Heart right ventricle (tissue), 16 donors: ENCODE data around the gene ABL1. TPM values are rescaled to one million over a fixed set of nuclear protein-coding genes. Genes with fewer than 3 reads are reported as not detected.

Experiments
- ATAC-seq, 8 donors: fragments of 200-7000 bp; cut with Tn5 transposase; one replicate each; pipeline ENCODE4 v1.9.1; 2020; ENCODE audit warnings: mild to moderate bottlenecking in 8 of 8, moderate library complexity in 8 of 8, moderate number of reproducible peaks in 1 of 8
- DNase-seq, 2 donors: peaks; one replicate each; pipeline ENCODE4 v3.0.0-alpha.2; 2020
- H3K27ac ChIP-seq, 10 donors: fragments of 200-600 bp; sonication (generic) in 2 of 10; one replicate each; pipeline versions ENCODE4 v1.5.0 to v1.8.0; 2020 to 2022; ENCODE audit warnings: mild to moderate bottlenecking in 3 of 10
- H3K27me3 ChIP-seq, 7 donors: fragments of 200-600 bp; one replicate each; pipeline ENCODE4 v1.8.0; 2021 to 2022; ENCODE audit warnings: mild to moderate bottlenecking in 2 of 7
- H3K36me3 ChIP-seq, 9 donors: fragments of 200-600 bp; sonication (generic) in 1 of 9; one replicate each; pipeline versions ENCODE4 v1.5.0 to v1.8.0; 2020 to 2022; ENCODE audit warnings: mild to moderate bottlenecking in 2 of 9
- H3K4me1 ChIP-seq, 9 donors: fragments of 200-600 bp; sonication (generic) in 1 of 9; one replicate each; pipeline versions ENCODE4 v1.5.0 to v1.8.0; 2020 to 2022; ENCODE audit warnings: mild to moderate bottlenecking in 4 of 9
- H3K4me3 ChIP-seq, 10 donors: fragments of 200-600 bp; sonication (generic) in 2 of 10; one replicate each; pipeline versions ENCODE4 v1.5.0 to v1.8.0; 2020 to 2022; ENCODE audit warnings: mild to moderate bottlenecking in 7 of 10, moderate library complexity in 2 of 10
- H3K9me3 ChIP-seq, 11 donors: fragments of 200-600 bp in 10 of 11; sonication (generic) in 2 of 11; one replicate each; pipeline versions ENCODE4 v1.5.0 to v1.8.0; 2013 to 2022; ENCODE audit warnings: mild to moderate bottlenecking in 2 of 11, control low read depth in 1 of 11, moderate library complexity in 1 of 11
- WGBS, 2 donors: extraction: QIAGEN DNeasy Blood & Tissue Kit; methylation state at CpG; one replicate each; pipeline ENCODE4 v1.1.7; 2013; ENCODE audit warnings: inconsistent platforms in 1 of 2; 5-methylcytosine and 5-hydroxymethylcytosine counted together
- intact Hi-C, 10 donors: fragments of 100-400 bp; cut with DNase I; formaldehyde crosslinking; loops; one replicate each; pipeline versions ENCODE4 v1.11.1 to v1.14.2; 2022
- polyA plus RNA-seq, 2 donors: library from polyadenylated mRNA; stranded (reverse); fragments of 200-250 nt; gene quantifications; one replicate each; pipeline ENCODE4 v1.2.3, GENCODE V29; 2013
- total RNA-seq, 10 donors: library from RNA; stranded (reverse); fragmentation: NEBNext Ultra II Directional in 3 of 10; extraction: Animal tissue kit (Norgen Biotek cat#: 25700) in 3 of 10; gene quantifications; one replicate each; pipeline versions ENCODE4 v1.2.1 to v1.2.4, GENCODE V29; 2021 to 2023
- TF ChIP-seq, protein P1 (sequence below), 9 donors: fragments of 200-600 bp; sonication (generic) in 2 of 9; IDR thresholded peaks; one replicate each; pipeline versions ENCODE4 v1.5.0 to v1.8.0; 2021 to 2022; ENCODE audit warnings: antibody characterized with exemption in 9 of 9, mild to moderate bottlenecking in 5 of 9, moderate library complexity in 1 of 9
- donor health status: Arrhythmogenic right ventricular cardiomyopathy.
- donor health status: ischemic (EF 13 %, LVEDD 7.1; RV severe dilation, severe dysfunction).
- donor health status: healthy with polysubstance abuse.
- donor health status: DM: no; HTN: yes; CAD: no.
- donor health status: DM: no; HTN: no; CAD: no.
- donor health status: ischemic (EF 25% LVEDD 6.9; RV normal size, moderate dysfunction).
- donor health status: ischemic (EF 25% LVEDD 5.7; RV mildly dilated, moderate dysfunction).
- donor health status: healthy.
- donor health status: DM: yes; HTN: yes; CAD: no.
- donor health status: Ischemic cardiomyopathy.
- donor health status: ischemic (EF 35%, LVEDD 5.7; RV mildly dilated, moderate dysfunction).
- donor health status: nonischemic (EF 11% LVEDD 7.7; RV severe dilation, severe dysfunction).
- donor health status: DM: yes; HTN: yes; CAD: no.
- donor health status: PGD.
- donor health status: ischemic (EF 29% LVEDD 5.4; RV normal size, mild dysfunction).
- donor health status: nonischemic (EF 23%, LVEDD 6.1; RV moderate dilation, normal function).

The ABL1 gene
- total and polyA plus RNA-seq, 12 donors = 16.2 to 48.8 (median 33.3) TPM

GRCh38 chr9:130896233-130897014 lies 61.4 kb downstream of the ABL1 start, which contains the start of gene QRFP:
QRFP (minus strand) TSS chr9:130896812; CDS start chr9:130893838, 2,974 bp downstream.
- no peak within 1 kb of the TSS for H3K4me3 ChIP-seq
- TF ChIP-seq, protein P1, sequence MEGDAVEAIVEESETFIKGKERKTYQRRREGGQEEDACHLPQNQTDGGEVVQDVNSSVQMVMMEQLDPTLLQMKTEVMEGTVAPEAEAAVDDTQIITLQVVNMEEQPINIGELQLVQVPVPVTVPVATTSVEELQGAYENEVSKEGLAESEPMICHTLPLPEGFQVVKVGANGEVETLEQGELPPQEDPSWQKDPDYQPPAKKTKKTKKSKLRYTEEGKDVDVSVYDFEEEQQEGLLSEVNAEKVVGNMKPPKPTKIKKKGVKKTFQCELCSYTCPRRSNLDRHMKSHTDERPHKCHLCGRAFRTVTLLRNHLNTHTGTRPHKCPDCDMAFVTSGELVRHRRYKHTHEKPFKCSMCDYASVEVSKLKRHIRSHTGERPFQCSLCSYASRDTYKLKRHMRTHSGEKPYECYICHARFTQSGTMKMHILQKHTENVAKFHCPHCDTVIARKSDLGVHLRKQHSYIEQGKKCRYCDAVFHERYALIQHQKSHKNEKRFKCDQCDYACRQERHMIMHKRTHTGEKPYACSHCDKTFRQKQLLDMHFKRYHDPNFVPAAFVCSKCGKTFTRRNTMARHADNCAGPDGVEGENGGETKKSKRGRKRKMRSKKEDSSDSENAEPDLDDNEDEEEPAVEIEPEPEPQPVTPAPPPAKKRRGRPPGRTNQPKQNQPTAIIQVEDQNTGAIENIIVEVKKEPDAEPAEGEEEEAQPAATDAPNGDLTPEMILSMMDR (IDR thresholded peaks at IDR 0.05) = no peak
- H3K27ac ChIP-seq = no peak within 1 kb of the TSS
- H3K36me3 ChIP-seq = peaks cover 0 to 20% (median 0%) of the 10 kb centered on the region in 9 donors
- intact Hi-C loops = no loop called here
- peaks cover 4 to 42% (median 17%) of the 10 kb centered on the region in 9 donors for H3K4me1 ChIP-seq
- H3K27me3 ChIP-seq = peaks cover 0 to 27% (median 9%) of the 10 kb centered on the region in 7 donors
- H3K9me3 ChIP-seq = no peaks in the 10 kb centered on the region
- no peak for DNase-seq
- WGBS, 2 donors = 75 to 77% methylated on average over 27 of the region's 27 CpGs
- no peak for ATAC-seq

DNA sequence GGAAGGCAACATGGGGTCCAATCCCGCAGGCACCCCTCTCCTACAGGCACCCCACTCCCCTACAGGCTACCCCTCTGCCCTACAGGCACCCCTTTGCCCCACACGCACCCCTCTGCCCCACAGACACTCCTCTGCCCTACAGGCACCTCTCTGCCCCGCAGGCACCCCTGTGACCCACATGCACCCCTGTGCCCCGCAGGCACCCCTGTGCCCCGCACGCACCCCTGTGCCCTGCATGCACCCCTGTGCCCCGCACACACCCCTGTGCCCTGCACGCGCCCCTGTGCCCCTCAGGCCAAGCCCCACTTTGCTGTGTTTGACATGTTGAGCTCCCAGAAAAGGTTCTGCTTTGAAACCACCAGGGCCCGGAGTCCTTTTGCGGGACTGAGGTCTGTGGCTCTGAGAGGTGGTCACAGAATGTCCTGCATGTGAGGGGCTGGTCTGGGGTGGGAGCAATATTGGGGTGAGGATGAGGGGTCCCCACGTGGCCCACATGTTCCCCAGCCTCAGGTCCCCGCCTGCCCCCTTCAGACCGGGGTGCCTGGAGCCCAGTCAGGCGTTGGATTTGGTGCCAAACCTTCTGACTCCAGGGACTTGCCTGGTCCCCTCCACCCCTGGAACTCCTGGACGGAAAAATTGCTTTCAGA lies 62.2 kb downstream of the ABL1 start:
- intact Hi-C loops = no loop called here
- peaks cover 4 to 40% (median 17%) of the 10 kb centered on the region in 9 donors for H3K4me1 ChIP-seq
- peaks cover 0 to 33% (median 14%) of the 10 kb centered on the region in 7 donors for H3K27me3 ChIP-seq
- DNase-seq = no peak
- no peak for ATAC-seq
- WGBS, 2 donors = 83 to 84% methylated on average over 16 of the region's 16 CpGs
- H3K4me3 ChIP-seq = no peak overlapping the region
- H3K27ac ChIP-seq = no peak overlapping the region
- H3K36me3 ChIP-seq = peaks cover 0 to 16% (median 0%) of the 10 kb centered on the region in 9 donors
- no peaks in the 10 kb centered on the region for H3K9me3 ChIP-seq
- TF ChIP-seq, protein P1 (IDR thresholded peaks at IDR 0.05) = no peak

DNA sequence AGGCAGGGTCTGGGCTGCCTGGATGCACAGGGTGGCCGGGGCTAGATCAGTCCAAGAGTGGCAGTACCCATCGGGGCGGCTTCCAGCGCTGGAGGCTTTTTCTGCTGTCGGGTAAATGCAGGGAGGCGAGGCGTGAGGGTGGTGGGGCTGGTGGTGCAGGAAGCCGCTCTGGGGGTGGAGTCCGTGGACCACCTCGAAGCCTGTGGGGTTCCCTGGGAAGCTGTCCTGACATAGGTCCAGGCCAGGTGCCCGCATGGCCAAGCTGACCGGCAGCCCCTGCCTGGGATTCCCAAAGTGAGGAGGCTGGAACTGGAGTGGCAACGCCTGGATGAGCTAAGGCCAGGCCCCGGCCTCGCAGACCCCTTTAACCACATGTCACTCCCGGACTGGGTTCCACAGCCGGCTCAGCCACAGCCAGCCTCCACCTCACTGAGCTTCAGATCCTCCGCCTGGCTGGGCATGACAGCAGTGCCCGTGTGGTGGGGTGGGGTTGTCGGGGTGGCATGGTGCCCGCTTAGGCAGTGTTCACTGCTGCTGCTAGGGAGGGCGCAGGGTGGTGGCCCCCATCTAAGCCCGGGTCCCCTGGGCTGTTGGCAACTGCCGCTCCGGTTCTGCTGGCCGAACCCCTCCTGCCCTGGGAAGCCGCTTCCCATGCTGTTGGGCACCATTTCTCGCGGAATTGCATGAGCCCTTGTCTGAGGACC lies 62.9 kb downstream of the ABL1 start:
- no peaks in the 10 kb centered on the region for H3K9me3 ChIP-seq
- peaks cover 0 to 40% (median 22%) of the 10 kb centered on the region in 7 donors for H3K27me3 ChIP-seq
- TF ChIP-seq, protein P1 (IDR thresholded peaks at IDR 0.05) = no peak

DNA sequence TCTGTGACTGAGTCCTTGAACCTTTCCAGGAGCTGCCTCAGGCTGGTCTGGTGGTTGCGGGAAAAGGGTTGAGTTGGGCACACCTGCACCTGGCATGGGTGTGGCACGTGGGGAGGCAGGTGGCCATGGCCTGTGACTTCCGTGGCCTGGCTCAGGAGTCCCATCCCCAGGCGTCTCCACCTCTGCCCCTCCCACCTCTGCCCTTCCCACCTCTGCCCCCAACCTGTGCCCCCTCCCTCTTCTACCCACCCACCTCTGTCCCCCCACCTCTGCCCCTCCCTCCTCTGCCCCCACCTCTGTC lies 63.4 kb downstream of the ABL1 start:
- Histone ChIP-seq H3K36me3 (peaks cover 0 to 3% (median 0%) of the 10 kb centered on the region in 9 donors), H3K4me3 (no peak overlapping the region), H3K4me1 (peaks cover 4 to 29% (median 16%) of the 10 kb centered on the region in 9 donors), H3K27me3 (peaks cover 0 to 40% (median 27%) of the 10 kb centered on the region in 7 donors), H3K27ac (no peak overlapping the region), H3K9me3 (no peaks in the 10 kb centered on the region)
- DNase-seq = no peak
- 63 to 77% methylated on average over 4 of the region's 4 CpGs for WGBS, 2 donors
- intact Hi-C loops = no loop called here
- ATAC-seq = no peak
- TF ChIP-seq, protein P1 (IDR thresholded peaks at IDR 0.05) = no peak

More for the DNA sequence above, 62.9 kb downstream of the ABL1 start:
- ATAC-seq = no peak
- intact Hi-C loops = no loop called here
- peaks cover 0 to 8% (median 0%) of the 10 kb centered on the region in 9 donors for H3K36me3 ChIP-seq
- 81% methylated on average over 29 of the region's 29 CpGs for WGBS, 2 donors
- H3K27ac ChIP-seq = no peak overlapping the region
- peaks cover 4 to 33% (median 16%) of the 10 kb centered on the region in 9 donors for H3K4me1 ChIP-seq
- no peak overlapping the region for H3K4me3 ChIP-seq
- DNase-seq = no peak
